GM18861 (cell line): Measurements from ENCODE around the gene RNF43.

Source experiments
- ATAC-seq: cut with Tn5 transposase; IDR thresholded peaks from one replicate; pipeline ENCODE4 v1.9.1; 2021; ENCODE audit not compliant: unreplicated experiment

RNF43 gene

GRCh38 chr17:58382872-58383242 is 34.5 kb downstream of the RNF43 start:
- ATAC-seq = no peak

GRCh38 chr17:58382108-58382871 is 35.0 kb downstream of the RNF43 start:
- ATAC-seq = peak; percentile 63

DNA sequence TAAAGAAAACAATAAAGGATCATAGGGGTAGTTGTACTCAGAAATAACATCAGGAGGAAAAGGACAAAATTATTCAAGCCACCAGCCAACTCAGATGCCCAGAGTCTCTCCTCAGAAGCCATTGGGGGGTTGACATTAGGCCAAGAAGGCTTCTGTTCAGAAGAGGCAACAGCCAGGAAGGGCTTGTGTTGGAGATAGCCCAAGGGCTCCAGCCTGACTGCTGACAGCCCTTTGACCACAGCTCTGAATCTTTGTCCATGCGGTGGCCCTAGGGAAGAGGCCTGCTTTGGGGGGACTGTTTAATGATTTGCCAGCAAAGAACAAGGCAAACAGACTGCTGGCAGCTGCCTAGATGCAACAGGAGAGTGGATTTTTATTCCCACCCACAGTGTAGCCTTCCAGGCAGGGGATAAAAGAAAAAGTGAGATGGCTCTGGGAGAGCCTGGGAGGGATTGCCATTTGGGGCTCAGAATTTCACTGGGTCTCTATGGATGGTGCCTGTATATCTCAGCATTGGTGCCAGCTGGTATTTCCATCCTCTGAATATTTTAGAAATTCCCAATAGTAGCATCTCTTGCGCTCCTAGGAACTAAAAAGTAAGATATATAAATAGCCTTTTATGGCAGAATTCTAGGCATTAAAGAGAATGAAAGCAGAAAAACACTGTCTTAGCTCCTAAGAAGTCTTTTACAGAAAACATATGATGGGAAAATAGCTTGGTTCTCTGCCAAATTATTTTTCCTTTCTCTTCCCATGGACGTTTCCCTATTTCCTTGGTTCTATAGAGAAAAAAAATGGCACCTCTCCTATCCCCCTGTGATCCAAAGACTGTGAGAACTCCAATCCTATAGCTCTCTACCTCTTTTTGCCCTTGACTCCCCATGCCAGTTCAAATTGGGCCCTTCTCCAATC is 36.0 kb downstream of the RNF43 start:
- ATAC-seq = no peak

DNA sequence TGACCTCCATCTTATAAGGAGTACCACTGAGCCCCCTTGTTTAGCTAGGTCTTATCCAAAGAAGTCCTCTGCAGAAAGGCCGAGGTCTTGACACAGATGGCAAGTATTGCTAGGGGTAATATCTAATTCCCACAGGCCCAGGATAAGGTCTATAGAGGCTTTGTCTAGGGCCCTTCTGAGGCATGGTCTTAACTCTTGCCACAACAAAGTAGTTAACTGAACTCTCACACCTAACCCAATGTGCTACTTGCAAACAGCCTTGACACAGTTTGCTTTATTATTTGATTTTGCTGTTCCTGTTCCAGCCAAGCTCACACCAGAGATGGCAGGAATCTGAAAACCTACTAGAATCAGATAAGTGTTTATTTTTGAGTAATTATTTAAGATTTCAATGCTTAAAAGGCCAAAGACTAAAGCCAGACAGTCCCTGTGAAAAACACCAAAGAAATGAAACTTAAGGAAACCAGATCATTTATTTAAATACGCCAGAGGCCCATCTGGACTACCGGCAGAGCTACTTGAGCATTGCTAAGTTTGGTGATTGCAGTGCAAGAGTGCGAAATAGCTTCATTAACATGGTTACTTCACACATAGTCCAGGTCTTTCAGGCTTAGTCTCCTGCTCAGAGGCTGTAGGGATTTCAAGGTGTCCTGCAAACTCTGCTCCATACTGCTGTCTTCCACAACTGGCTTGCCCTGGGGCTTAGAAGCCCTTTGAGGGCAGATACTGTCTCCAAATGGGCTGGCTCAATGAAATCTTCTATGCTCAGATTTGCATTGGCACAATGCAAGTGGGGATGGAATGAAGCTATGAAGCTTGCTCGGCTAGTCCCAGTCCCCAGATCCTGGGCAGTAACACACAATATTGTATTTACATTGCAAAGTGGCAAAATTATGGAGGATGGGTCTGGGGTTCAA is 36.9 kb downstream of the RNF43 start:
- ATAC-seq = no peak

DNA sequence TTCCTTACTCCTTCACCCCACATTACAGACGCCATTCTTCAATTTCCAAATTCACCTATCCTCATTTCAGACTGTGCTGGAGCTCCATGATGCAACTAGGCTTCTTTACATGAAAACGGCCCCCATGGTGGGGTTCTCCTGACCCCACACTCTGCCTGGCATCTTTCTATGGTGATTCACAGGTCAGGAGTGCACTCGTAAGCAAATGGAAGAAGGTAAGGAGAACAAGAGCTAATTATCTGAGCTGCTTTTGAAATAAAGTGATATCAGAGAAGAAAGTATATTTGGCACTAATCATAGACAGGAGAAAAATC is 37.9 kb downstream of the RNF43 start:
- no peak for ATAC-seq

GRCh38 chr17:58378733-58379510 is 38.4 kb downstream of the RNF43 start:
- ATAC-seq = no peak

DNA sequence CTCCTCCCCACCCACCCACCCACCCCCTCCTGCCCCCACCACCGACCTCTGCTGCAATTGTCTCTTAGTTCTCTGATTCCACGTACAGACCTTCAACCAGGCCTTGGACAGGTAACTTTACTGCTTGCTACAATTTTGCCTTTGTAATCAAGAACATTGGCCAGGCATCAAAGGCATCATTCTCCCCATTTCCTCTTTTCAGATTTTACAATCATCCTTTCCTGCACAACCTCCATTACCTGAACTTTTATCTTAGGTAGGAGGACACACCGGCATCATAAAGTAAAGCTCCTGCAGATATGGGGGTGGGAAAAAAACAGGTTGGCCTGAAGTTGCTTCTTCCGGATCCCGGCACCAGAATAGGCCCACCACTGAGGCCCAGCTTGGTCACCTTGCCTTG is 39.7 kb downstream of the RNF43 start:
- ATAC-seq = no peak

- no peak for ATAC-seq
Measured at GRCh38 chr17:58377093-58377601, 40.2 kb downstream of the RNF43 start.

DNA sequence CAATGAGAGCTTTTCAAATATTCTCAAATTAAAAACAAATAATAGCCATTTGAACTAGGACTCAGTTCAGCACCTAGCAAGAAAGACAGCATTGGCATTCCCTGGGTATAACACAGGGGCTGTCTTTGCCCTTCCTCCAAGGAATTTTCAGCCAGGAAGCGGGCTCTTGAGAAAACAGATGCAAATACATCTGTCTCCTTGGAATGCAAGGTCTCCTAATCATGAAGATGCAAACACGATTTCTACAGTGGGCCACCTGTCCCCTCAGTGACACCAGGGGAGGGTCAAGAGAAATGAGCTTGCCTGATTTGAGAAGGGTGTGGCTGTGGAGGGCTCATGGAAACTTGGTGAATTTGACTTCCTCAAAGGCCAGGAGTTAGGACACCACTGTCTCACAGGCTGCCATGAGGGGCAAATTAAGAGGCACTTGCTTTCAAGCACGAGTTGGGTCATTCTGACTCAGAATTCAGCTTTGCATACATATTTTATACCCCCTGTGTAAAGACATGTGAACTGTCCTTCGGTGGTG is 40.8 kb downstream of the RNF43 start:
- ATAC-seq = no peak

GRCh38 chr17:58375811-58376210 is 41.5 kb downstream of the RNF43 start:
- ATAC-seq = no peak

- ATAC-seq = no peak
Measured at GRCh38 chr17:58375256-58375655, 42.1 kb downstream of the RNF43 start.

GRCh38 chr17:58373923-58374322 is 43.4 kb downstream of the RNF43 start:
- ATAC-seq = no peak

- ATAC-seq = no peak
Measured at GRCh38 chr17:58373003-58373402, 44.3 kb downstream of the RNF43 start.

- no peak for ATAC-seq
Measured at GRCh38 chr17:58371300-58371950, 45.9 kb downstream of the RNF43 start.

GRCh38 chr17:58370716-58371115 is 46.6 kb downstream of the RNF43 start:
- no peak for ATAC-seq

DNA sequence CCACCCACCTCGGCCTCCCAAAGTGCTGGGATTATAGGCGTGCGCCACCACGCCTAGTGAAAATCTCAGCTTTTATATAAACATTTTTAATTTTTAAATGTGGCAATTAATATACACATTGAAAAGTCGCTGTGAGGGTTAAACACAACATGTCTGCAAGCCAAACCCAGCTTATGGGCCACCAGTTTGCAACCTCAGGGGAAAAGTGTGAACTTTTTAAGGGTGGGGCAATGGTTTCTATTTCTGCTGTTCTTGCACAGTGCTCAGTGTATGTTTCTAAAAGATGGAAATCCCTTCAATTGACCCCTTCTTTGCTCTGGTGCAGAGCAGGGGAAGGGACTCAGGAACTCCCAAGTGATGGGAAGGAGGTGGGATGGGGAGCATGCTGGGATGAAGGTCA is 47.0 kb downstream of the RNF43 start:
- no peak for ATAC-seq

DNA sequence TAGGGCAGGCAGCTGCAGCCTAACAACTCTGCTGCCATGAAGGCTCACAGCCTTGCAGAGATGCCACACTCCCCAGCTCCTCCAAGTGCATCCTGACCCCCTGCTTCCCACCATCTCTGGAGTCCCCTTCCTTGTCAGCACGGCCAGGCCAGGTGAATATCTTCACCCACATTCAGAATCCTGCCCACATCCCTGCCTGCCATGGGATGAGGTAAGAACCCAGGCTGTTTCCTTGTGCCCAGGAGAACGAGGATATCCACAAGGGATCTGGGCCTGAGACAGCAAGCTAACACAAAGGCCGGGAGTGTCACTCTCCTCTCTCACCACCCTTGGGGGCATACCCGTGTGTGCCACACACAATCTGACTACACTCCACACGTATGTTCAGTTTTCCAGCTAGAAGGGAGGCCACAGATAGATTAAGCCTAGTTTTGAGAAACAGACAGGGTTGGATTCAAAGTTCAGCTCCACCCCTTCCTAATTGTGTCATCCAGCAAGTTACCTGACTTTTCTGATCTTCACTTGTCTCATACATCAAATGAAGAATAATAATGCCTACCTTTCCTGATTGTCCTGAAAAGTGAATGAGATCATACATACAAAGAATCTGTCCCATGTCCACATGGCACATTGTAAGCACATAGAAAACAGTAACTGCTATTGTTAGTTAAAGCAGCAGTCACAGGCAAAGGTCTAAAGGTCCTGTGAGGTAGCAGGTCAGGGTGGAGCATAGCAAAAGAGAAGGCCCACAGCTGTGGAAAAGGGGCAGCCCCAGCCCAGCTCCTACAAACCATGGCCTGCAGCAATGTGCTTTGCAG is 47.9 kb downstream of the RNF43 start:
- ATAC-seq = no peak

DNA sequence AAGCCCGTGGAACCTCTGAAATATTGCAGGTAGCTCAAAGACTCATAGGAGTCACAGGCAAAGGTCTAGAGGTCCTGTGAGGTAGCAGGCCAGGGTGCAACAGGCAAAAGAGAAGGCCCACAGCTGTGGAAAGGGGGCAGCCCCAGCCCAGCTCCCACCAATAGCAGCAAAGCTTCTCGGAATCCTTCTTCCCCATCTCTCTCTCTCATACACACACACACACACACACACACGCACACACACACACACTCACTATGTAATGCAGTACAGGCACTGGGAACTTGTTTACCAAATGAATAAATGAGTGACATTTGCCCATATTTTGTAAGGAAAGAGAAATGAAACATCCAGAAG is 48.5 kb downstream of the RNF43 start:
- no peak for ATAC-seq
